ENCODE data around the gene HAL. TPM values are rescaled to one million over a fixed set of nuclear protein-coding genes. Genes with fewer than 3 reads are reported as not detected.

HAL gene
- total and polyA plus RNA-seq, 2 of the 13 experiments (the other 11 are each of a cell fraction or from before 2014, with no cell fraction given): 0.89 to 37.8 TPM

DNA sequence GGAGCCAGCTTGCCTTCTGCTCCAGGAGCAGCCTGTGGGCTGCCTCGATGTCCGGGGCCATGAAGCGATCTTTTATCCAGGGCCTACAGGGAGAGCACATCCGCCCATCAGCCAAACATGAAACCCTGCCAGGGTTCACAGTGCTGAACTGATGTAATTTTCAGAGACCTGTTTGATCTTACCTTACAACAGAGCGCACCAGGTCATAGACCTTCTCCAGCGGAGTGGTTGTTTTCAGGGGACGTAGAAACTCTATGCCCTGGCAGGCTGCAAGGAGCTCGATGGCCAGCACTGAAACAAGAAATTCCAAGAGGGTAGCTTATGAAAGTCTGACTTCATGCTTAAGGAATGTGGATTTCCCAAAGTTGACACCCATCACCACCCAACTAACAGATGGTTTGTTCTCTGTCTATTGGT is 19.7 kb downstream of the HAL start (continued):
- TF ChIP-seq, protein P1, sequence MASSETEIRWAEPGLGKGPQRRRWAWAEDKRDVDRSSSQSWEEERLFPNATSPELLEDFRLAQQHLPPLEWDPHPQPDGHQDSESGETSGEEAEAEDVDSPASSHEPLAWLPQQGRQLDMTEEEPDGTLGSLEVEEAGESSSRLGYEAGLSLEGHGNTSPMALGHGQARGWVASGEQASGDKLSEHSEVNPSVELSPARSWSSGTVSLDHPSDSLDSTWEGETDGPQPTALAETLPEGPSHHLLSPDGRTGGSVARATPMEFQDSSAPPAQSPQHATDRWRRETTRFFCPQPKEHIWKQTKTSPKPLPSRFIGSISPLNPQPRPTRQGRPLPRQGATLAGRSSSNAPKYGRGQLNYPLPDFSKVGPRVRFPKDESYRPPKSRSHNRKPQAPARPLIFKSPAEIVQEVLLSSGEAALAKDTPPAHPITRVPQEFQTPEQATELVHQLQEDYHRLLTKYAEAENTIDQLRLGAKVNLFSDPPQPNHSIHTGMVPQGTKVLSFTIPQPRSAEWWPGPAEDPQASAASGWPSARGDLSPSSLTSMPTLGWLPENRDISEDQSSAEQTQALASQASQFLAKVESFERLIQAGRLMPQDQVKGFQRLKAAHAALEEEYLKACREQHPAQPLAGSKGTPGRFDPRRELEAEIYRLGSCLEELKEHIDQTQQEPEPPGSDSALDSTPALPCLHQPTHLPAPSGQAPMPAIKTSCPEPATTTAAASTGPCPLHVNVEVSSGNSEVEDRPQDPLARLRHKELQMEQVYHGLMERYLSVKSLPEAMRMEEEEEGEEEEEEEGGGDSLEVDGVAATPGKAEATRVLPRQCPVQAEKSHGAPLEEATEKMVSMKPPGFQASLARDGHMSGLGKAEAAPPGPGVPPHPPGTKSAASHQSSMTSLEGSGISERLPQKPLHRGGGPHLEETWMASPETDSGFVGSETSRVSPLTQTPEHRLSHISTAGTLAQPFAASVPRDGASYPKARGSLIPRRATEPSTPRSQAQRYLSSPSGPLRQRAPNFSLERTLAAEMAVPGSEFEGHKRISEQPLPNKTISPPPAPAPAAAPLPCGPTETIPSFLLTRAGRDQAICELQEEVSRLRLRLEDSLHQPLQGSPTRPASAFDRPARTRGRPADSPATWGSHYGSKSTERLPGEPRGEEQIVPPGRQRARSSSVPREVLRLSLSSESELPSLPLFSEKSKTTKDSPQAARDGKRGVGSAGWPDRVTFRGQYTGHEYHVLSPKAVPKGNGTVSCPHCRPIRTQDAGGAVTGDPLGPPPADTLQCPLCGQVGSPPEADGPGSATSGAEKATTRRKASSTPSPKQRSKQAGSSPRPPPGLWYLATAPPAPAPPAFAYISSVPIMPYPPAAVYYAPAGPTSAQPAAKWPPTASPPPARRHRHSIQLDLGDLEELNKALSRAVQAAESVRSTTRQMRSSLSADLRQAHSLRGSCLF (CRISPR knock-in tag; IDR thresholded peaks at IDR 0.05; ENCODE audit: borderline replicate concordance): no peak
- TF ChIP-seq JUND (CRISPR knock-in tag; IDR thresholded peaks at IDR 0.05) (peak; percentile 48; the same call in 1 of the 2 replicates), NFATC3 (CRISPR knock-in tag; IDR thresholded peaks at IDR 0.05) (no peak), ZNF788 (CRISPR knock-in tag; IDR thresholded peaks at IDR 0.05; ENCODE audit: borderline replicate concordance) (peak; percentile 49; the same call in 1 of the 2 replicates), IRF2 (CRISPR knock-in tag; IDR thresholded peaks at IDR 0.05) (peak; percentile 71; the same call in 1 of the 2 replicates), ZFP36 (IDR thresholded peaks at IDR 0.05; ENCODE audit: borderline replicate concordance, low read depth, low read length, partially characterized antibody) (no peak), ZSCAN9 (CRISPR knock-in tag; IDR thresholded peaks at IDR 0.05; ENCODE audit: borderline replicate concordance) (peak; percentile 63; the same call in 1 of the 2 replicates), ZNF510 (CRISPR knock-in tag; IDR thresholded peaks at IDR 0.05; ENCODE audit: low read depth) (no peak), RFXANK (CRISPR knock-in tag; IDR thresholded peaks at IDR 0.05) (no peak), ZSCAN29 (CRISPR knock-in tag; conservative IDR thresholded peaks at IDR 0.05) (no peak), TCF7 (IDR thresholded peaks at IDR 0.05; ENCODE audit: low read depth) (peak; percentile 90)
- TF ChIP-seq, protein P2, sequence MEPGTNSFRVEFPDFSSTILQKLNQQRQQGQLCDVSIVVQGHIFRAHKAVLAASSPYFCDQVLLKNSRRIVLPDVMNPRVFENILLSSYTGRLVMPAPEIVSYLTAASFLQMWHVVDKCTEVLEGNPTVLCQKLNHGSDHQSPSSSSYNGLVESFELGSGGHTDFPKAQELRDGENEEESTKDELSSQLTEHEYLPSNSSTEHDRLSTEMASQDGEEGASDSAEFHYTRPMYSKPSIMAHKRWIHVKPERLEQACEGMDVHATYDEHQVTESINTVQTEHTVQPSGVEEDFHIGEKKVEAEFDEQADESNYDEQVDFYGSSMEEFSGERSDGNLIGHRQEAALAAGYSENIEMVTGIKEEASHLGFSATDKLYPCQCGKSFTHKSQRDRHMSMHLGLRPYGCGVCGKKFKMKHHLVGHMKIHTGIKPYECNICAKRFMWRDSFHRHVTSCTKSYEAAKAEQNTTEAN (CRISPR knock-in tag; conservative IDR thresholded peaks at IDR 0.05): 0 out of 2 replicates have a peak, but pooled peaks have one; percentile 43
- TF ChIP-seq, protein P3, sequence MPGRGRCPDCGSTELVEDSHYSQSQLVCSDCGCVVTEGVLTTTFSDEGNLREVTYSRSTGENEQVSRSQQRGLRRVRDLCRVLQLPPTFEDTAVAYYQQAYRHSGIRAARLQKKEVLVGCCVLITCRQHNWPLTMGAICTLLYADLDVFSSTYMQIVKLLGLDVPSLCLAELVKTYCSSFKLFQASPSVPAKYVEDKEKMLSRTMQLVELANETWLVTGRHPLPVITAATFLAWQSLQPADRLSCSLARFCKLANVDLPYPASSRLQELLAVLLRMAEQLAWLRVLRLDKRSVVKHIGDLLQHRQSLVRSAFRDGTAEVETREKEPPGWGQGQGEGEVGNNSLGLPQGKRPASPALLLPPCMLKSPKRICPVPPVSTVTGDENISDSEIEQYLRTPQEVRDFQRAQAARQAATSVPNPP (CRISPR knock-in tag; IDR thresholded peaks at IDR 0.05): peak; percentile 67; the same call in 1 of the 2 replicates
- TF ChIP-seq, protein P4, sequence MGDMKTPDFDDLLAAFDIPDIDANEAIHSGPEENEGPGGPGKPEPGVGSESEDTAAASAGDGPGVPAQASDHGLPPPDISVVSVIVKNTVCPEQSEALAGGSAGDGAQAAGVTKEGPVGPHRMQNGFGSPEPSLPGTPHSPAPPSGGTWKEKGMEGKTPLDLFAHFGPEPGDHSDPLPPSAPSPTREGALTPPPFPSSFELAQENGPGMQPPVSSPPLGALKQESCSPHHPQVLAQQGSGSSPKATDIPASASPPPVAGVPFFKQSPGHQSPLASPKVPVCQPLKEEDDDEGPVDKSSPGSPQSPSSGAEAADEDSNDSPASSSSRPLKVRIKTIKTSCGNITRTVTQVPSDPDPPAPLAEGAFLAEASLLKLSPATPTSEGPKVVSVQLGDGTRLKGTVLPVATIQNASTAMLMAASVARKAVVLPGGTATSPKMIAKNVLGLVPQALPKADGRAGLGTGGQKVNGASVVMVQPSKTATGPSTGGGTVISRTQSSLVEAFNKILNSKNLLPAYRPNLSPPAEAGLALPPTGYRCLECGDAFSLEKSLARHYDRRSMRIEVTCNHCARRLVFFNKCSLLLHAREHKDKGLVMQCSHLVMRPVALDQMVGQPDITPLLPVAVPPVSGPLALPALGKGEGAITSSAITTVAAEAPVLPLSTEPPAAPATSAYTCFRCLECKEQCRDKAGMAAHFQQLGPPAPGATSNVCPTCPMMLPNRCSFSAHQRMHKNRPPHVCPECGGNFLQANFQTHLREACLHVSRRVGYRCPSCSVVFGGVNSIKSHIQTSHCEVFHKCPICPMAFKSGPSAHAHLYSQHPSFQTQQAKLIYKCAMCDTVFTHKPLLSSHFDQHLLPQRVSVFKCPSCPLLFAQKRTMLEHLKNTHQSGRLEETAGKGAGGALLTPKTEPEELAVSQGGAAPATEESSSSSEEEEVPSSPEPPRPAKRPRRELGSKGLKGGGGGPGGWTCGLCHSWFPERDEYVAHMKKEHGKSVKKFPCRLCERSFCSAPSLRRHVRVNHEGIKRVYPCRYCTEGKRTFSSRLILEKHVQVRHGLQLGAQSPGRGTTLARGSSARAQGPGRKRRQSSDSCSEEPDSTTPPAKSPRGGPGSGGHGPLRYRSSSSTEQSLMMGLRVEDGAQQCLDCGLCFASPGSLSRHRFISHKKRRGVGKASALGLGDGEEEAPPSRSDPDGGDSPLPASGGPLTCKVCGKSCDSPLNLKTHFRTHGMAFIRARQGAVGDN (CRISPR knock-in tag; IDR thresholded peaks at IDR 0.05): peak; percentile 87
- TF ChIP-seq, protein P5, sequence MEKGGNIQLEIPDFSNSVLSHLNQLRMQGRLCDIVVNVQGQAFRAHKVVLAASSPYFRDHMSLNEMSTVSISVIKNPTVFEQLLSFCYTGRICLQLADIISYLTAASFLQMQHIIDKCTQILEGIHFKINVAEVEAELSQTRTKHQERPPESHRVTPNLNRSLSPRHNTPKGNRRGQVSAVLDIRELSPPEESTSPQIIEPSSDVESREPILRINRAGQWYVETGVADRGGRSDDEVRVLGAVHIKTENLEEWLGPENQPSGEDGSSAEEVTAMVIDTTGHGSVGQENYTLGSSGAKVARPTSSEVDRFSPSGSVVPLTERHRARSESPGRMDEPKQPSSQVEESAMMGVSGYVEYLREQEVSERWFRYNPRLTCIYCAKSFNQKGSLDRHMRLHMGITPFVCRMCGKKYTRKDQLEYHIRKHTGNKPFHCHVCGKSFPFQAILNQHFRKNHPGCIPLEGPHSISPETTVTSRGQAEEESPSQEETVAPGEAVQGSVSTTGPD (CRISPR knock-in tag; IDR thresholded peaks at IDR 0.05): 0 out of 2 replicates have a peak, but pooled peaks have one; percentile 57
